GM12874 (cell line): ENCODE data around the gene SDK1.

Experiments
- CTCF ChIP-seq: IDR thresholded peaks from 2 replicates; pipeline ENCODE4 v1.5.1; 2011; ENCODE audit warnings: low read depth, mild to moderate bottlenecking, control low read depth, low read length, moderate library complexity; ENCODE audit not compliant: insufficient read depth

The SDK1 gene

GRCh38 chr7:4227105-4228010 is 926.3 kb downstream of the SDK1 start:
- TF ChIP-seq CTCF, result no peak

- no peak for TF ChIP-seq CTCF
Measured at GRCh38 chr7:4230352-4230751, 929.3 kb downstream of the SDK1 start.

- no peak for TF ChIP-seq CTCF
Measured at GRCh38 chr7:4233146-4233545, 932.1 kb downstream of the SDK1 start.

- no peak for TF ChIP-seq CTCF
Measured at GRCh38 chr7:4233621-4234497, 932.8 kb downstream of the SDK1 start.

GRCh38 chr7:4234498-4234855 is 933.4 kb downstream of the SDK1 start:
- TF ChIP-seq CTCF, result no peak

GRCh38 chr7:4234886-4235285 is 933.8 kb downstream of the SDK1 start:
- no peak for TF ChIP-seq CTCF

GRCh38 chr7:4235596-4235995 is 934.5 kb downstream of the SDK1 start:
- TF ChIP-seq CTCF, result no peak
